OCI-LY1 (cell line): ENCODE measurements around the gene IMMP2L.

Source experiments
- EZH2 ChIP-seq: fragments of 200-600 bp; sonication (generic), shearing (Covaris generic); IDR thresholded peaks from 2 replicates; pipeline ENCODE4 v1.8.0; 2017; ENCODE audit warnings: borderline replicate concordance, mixed run types, mild to moderate bottlenecking, antibody characterized with exemption, low read length, moderate library complexity, mixed read lengths
- TF ChIP-seq, protein P1 (sequence below): fragments of 200-600 bp; sonication (generic), shearing (Covaris generic); IDR thresholded peaks from 2 replicates; pipeline ENCODE4 v1.5.1; 2017; ENCODE audit warnings: mild to moderate bottlenecking, antibody characterized with exemption, low read length, moderate library complexity, mixed read lengths

DNA sequence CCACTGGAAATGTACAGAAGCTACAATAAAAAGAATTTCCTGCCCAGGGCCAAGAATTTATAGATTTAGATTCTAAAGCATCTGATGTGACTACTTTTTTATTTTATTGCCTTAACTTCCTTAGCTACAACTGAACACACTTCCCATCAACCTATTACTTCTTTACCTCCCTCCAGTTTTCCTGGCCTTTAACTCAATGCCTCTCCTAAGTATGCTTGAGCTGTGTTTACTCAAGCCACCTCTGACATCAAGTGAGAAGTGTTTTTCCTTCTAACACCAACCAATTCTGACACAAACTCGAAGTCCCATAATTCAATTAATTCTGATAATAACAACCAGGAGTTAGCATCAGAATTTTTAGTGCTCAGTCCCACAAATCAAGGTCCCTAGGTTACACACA, 170.0 kb downstream of the IMMP2L start:
- TF ChIP-seq, protein P1, sequence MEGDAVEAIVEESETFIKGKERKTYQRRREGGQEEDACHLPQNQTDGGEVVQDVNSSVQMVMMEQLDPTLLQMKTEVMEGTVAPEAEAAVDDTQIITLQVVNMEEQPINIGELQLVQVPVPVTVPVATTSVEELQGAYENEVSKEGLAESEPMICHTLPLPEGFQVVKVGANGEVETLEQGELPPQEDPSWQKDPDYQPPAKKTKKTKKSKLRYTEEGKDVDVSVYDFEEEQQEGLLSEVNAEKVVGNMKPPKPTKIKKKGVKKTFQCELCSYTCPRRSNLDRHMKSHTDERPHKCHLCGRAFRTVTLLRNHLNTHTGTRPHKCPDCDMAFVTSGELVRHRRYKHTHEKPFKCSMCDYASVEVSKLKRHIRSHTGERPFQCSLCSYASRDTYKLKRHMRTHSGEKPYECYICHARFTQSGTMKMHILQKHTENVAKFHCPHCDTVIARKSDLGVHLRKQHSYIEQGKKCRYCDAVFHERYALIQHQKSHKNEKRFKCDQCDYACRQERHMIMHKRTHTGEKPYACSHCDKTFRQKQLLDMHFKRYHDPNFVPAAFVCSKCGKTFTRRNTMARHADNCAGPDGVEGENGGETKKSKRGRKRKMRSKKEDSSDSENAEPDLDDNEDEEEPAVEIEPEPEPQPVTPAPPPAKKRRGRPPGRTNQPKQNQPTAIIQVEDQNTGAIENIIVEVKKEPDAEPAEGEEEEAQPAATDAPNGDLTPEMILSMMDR: no peak
- TF ChIP-seq EZH2: no peak
